GM13976 (cell line): ENCODE results near the gene SPRED1.

Experiments used
- DNase-seq: peaks from one replicate; pipeline ENCODE4 v3.0.0; 2012; ENCODE audit warnings: low spot score
- in situ Hi-C: fragments of 300-500 bp; cut with MboI; formaldehyde crosslinking; loops from one replicate; pipeline ENCODE4 v1.12.0; 2022; ENCODE audit warnings: low sequenced_read_pairs, mixed read lengths, inconsistent platforms; ENCODE audit not compliant: unreplicated experiment
- TF ChIP-seq, protein P1 (sequence below): IDR thresholded peaks from 2 replicates; pipeline ENCODE4 v1.5.1; 2012; ENCODE audit warnings: borderline replicate concordance, mild to moderate bottlenecking; ENCODE audit not compliant: insufficient read depth; ENCODE audit errors: extremely low read depth, missing control alignments, control extremely low read depth

Gene SPRED1

DNA sequence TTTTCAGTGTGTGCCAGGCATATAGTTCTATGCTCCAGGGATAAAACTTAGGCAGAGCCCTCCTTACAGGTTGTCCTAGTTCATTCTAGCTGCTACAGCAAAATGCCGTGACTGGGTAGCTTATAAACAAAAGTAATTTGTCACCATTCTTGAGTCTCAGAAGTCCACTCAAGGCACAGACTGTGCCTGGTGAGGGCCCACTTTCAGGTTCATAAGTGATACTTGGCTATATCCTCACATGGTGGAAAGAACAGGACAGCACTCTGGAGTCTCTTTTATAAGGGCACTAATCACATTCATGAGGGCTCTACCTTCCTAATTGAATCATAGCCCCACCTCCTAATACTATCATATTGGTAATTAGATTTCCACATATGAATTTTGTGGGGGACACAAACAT is 80.1 kb downstream of the SPRED1 start:
- in situ Hi-C loops, result no loop called here

DNA sequence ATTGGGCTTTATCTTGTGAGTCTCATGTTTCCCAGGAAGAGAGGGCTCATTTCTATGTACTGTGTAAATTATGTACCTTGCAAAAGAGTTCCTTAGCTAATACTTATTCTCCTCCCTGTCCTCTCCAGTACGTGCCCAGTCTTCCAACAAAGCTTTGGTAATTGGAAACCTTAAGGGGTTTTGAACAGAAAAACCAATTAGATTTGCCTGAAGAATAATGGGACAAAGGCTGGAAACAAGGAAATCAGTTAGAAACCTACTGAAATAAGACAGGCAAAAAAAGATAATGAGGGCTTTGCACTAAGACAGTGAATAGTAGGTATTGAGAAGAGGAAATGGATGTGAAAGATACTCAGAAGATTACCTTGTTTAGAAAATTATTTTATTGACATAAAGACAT is 82.5 kb downstream of the SPRED1 start:
- no peak for DNase-seq
- TF ChIP-seq, protein P1, sequence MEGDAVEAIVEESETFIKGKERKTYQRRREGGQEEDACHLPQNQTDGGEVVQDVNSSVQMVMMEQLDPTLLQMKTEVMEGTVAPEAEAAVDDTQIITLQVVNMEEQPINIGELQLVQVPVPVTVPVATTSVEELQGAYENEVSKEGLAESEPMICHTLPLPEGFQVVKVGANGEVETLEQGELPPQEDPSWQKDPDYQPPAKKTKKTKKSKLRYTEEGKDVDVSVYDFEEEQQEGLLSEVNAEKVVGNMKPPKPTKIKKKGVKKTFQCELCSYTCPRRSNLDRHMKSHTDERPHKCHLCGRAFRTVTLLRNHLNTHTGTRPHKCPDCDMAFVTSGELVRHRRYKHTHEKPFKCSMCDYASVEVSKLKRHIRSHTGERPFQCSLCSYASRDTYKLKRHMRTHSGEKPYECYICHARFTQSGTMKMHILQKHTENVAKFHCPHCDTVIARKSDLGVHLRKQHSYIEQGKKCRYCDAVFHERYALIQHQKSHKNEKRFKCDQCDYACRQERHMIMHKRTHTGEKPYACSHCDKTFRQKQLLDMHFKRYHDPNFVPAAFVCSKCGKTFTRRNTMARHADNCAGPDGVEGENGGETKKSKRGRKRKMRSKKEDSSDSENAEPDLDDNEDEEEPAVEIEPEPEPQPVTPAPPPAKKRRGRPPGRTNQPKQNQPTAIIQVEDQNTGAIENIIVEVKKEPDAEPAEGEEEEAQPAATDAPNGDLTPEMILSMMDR, result no peak
- in situ Hi-C loops, result no loop called here

More for the DNA sequence above, 80.1 kb downstream of the SPRED1 start:
- TF ChIP-seq, protein P1, result no peak
- DNase-seq, result no peak

DNA sequence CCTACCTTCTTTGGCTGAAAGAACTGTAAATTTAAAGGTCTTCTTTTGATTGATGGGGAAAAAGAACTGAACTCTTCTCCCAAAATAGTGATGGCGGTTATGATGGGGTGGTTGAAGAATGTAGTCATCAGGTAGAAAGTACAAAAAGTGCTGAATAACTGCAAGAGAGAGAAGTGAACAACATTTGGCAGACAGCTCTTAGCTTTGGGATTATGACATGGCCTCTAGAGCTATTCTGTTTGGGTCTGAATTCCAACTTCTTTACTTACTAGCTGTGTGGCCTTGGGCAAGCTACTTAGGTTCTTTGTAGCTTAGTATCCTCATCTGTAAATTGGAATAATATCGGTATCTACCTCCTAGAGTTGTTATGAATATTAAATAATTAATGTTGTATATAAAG is 91.7 kb downstream of the SPRED1 start:
- no peak for DNase-seq
- in situ Hi-C loops, result no loop called here
- TF ChIP-seq, protein P1, result no peak

DNA sequence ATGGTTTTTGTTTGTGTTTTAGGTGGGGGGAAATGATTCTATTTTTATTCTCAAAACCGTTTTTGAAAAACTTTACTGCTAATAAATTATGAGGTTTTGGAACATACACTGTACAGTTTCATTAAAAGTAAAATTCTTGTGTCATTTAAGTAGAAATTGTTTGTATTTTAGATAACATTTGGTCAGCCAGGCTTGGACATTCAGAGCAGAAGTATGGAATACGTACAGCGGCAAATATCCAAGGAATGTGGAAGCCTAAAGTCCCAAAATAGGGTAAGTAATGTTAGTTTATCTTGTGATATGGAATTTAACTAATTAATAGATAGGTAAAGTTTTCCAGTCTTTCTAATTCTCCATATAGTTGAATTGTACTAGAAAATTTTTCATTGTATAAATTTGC is 96.6 kb downstream of the SPRED1 start:
- TF ChIP-seq, protein P1, result no peak
- DNase-seq, result no peak
- in situ Hi-C loops, result no loop called here

DNA sequence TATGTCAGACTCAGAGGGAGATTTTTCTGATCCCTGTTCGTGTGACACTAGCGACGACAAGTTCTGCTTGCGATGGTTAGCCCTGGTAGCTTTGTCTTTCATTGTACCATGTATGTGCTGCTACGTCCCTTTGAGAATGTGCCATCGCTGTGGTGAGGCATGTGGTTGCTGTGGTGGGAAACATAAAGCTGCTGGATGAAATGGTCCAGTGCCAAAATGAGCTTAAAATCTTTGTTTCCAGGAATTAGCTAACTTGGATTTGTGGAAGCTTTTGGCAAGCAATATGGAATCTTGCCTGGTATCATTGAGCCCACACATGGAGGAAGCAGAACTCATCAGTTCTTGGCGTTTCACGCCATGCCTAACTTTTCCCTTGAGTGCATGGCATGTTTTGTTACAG is 98.8 kb downstream of the SPRED1 start:
- in situ Hi-C loops, result loop anchor here (5.0 kb wide), 1 partner anchor 354 kb away; no protein-coding TSS in a partner anchor
- no peak for DNase-seq
- TF ChIP-seq, protein P1, result no peak

DNA sequence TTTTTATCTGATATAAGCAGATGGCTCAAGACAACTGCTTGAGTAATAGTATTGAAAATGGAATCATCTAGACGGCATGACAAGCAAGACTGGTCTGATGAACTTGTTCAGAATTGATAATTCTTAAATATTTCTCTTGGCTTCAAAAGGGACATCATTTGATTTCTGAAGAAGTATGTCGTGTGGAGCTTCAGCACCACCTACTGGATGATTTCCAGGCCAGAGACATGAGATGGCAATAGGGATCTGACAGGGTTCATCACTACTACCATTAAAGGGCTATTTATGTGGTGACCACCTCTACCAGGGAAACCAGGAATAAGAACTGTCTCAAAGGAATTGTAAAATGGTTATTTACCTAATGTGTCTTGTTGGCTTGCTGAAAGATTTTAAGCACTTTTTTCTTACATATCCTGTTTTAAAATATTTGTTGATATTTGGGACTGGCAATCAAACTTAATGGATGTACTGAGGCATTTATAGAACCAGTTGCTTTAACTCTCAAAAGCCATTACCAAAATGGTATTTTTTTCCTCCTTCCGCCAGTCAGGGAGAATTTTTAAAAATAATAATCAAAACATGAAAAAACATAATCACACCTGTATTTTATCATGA is 101.8 kb downstream of the SPRED1 start:
- TF ChIP-seq, protein P1, result peak; percentile 72
- in situ Hi-C loops, result loop anchor here (5.0 kb wide), 1 partner anchor 357 kb away; no protein-coding TSS in a partner anchor
- peak; percentile 38 for DNase-seq
